ENCODE measurements around the gene GALNS.

GALNS gene

DNA sequence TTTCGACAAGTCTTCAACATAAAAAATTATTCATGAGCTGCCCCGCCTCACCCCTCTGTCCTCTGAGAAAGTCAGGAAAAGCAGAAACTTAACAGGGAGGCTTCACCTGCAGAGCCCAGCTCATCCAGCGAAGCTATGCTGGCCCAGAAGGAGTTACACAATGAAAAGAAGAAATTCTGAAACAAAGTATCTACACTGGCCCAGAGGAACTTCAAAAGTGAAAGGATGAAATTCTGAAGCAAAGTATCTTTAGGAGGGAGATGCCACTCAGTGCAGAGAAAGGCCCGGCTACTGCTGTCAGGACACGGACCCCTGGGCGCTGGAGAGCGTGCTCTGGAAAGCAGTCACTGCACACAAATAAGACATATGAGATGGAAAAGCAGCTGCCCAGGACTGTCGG is 1.6 kb downstream of the GALNS start:
- DNase-seq, result no peak

DNA sequence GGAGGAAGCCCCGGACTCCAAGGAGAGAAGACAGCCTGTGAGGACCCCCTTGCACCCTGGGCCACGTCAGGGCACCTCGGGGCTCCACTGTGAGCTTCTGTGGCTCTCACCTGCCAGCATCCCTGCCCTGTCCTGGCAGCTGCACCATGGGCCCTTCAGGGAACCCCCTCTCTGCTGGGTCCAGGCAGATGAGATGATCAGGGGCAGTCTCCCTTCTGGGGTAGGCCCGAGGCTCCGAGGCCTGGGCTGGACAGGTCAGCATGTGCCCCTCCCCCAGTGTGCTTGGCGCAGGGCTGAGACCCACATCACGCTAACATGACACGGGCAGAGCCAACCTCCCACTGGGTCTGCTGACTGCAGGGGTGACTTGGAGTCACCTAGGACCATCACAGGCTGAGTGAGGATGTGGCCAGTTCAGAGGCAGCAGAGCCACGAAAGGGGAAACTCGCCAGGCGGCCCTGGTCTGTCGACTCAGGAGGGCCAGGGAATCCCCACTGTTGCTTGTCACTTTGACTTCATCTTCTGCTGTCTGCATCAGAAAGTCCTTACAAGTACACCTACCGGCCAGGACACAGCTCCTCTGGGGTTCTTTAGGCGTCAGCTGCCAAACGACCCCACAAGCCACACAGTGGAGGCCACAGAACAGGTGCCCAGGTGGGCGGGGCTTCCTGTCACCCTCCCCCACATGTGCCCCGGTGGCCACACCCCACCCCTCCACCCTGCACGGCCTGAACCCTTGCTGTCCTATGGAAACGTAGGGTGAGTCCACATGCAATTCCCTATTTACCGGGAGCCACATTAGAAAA is 2.2 kb downstream of the GALNS start:
- no peak for DNase-seq

DNA sequence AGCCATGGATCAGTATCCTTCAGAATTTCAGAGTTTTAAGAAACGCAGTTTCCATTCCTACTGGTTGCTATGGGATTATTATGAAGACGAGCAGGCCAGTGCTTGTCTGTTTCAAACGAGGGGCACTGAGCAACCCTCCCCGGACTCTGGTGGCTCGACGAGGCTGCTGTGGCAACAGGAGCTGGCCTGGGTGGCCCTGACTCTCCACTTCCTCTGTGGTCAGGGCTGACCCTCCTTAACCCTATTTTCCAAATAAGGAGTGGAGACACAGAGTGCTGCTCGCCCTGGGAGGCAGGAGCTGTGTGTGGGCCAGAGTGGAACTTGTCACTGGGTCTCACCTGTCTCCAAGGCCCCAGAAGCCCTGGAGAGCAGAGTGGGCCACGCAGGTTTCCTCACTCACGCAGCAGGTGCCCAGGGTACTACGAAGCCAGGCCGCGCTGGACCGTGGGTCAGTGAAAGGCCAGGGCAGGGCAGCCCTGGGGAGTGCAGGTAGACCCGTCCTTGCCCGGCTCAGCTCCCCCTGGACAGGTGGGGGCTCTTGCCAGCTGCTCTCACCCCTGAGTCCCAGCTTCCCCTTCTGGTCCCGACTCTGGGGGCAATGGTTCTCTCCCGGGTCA is 3.3 kb downstream of the GALNS start:
- no peak for DNase-seq

DNA sequence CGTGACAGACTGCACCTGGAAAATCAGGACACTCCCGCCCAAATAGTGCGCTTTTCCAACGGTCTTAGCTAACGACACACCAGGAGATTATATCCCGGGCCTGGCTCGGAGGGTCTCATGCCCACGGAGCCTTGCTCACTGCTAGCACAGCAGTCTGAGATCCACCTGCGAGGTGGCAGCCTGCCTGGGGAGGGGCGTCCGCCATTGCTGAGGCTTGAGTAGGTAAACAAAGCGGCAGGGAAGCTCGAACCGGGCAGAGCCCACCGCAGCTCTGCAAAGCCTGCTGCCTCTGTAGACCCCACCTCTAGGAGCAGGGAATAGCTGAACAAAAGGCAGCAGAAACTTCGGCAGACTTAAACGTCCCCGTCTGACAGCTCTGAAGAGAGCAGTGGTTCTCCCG is 5.1 kb downstream of the GALNS start:
- DNase-seq, result no peak

DNA sequence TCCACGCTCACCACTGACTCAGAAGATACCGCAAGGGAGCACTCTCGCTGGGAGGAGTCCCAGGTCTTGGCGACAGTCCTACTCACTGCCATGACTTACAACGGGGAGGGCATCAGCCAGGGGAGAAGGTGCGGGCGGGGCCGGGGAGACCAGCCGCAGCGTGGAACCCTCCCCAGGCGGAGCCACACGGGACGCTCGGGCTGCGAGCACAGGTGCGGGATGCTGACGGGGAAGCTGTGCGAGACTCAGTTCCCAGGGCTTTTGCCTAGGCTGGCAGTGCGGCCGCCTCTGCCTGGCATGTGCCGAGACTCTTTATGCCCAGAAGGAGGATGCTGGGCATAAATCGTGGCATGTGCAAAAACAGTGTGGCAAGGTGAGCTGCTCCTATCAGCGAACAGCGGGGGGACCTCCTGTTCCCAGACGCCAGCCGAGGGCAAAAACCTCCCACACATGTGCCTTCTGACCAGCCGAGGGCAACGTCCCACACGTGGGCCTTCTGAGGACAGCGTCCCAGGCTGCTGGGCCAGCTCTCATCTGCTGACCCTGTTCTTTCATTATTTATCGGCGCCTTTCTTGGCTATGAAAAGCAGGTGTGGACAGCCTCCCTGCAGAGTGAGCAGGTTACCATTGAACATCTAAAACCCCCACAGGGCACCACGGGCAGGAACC is 6.1 kb downstream of the GALNS start:
- DNase-seq, result no peak

DNA sequence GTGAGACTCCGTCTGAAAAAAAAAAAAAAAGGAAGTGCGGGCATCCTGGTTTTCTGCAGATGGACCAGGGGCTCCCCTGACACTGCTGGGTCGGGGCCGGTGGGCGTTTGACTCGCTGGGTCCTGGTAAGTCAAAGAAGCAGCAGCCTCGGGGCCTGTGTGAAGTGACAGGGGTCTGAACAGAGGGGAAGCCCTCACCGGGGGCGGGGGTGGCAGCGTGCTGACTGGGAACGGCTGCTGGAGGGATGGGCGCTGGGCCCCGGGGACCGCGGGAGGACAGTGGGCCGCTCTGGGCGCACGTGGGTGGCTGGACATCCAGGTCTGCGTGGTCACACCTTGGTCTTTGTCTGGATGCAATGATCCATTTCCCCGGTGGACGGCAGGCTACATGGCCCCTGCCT is 8.2 kb downstream of the GALNS start:
- no peak for DNase-seq

DNA sequence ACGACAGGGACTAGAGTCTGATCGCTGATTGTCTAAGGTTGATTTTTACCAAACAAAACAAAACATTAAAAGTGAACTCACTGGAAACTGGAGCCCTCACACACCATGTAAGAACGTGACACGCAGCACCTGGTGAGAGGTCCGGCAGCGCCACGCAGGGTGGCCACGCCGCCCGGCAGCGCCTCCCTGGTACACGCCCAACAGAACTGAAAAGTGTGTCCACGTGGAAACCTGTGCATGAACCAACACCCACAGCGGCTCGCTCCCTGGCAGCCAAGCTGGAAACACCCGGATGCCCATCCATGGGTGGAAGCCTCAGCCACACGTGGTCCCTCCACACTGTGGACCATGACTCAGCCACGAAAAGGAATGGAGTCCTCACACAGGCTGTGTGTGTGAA is 9.1 kb downstream of the GALNS start:
- no peak for DNase-seq

DNA sequence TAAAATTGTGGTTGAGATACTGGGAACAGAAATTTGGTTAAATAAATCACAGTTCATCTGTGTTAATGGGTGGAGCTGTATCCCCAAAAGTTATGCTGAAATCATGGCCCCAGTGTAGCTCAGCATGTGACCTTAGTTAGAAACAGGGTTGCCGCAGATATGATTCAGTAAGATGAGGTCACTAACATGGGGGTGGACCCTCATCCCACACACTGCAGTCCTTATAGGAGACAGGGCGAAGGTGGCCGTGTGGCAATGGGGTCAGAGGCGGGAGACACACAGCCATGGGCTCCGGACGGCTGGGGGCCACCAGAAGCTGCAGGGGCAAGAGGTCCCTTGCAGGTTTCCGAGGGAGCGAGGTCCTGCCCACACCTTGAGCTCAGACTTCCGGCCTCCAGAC is 10.7 kb downstream of the GALNS start:
- DNase-seq, result no peak

DNA sequence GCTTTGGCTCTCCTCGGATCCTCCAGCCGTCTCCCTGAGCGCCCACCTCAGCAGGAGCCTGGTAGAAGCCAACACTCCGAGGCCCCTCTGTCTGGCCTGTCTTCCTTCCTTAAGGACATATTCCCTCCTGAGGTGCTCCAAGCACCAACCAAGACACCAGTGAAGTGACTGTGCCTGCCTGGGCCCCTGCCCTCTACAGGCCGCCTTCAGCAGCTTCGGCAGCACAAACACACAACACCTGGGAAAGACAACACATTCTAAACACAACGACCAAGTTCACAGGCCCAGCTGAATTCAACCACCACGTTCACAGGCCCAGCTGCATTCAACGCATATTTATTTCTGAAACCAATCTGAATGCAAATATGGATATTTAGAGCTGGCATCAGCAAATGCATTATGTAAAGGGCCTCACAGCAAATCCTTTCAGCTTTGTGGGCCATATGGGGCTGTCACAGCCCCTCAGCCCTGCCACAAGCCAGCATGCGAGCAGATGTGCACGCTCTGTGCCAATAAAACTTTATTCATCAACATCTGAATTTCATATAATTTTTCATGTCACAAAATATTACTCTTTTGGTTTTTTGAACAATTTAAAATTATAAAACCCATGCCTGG is 12.2 kb downstream of the GALNS start:
- peak; percentile 29 for DNase-seq

DNA sequence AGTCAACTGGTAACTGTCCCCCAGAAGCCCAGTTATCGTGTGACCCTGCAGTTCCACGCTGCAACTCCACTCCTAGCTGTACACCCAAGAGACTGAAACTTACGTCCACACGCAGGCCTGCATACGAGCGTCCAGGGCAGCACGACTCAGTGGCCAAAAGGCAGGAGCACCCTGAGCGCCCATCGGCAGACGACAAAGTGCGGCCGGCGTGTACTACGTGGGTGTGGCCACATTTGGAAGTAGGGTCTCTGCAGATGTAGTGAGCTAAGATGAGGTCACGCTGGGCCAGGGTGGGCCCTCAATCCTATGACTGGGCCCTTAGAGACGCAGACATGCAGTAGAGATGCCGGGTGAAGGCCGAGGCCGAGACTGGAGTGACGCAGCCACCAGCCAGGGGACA is 13.5 kb downstream of the GALNS start:
- no peak for DNase-seq

DNA sequence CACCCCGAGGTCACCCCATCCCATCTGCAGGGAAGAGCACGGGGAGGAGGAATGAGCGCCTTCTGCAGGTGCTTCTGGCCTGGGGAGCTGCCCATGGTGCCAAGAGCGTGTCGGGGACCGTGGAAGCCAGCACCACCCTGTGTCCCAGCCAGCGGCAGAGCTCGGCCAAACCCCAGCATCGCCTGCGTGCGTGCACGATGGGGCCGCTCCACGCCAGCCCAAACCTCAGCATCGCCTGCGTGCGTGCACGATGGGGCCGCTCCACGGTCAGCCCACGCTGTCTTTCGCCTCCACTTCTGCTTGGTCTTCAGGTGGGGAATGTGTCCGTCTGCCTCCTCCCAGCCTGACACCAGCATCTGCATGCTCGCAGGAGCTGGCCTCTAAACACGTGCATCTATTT is 13.9 kb downstream of the GALNS start:
- DNase-seq, result no peak

DNA sequence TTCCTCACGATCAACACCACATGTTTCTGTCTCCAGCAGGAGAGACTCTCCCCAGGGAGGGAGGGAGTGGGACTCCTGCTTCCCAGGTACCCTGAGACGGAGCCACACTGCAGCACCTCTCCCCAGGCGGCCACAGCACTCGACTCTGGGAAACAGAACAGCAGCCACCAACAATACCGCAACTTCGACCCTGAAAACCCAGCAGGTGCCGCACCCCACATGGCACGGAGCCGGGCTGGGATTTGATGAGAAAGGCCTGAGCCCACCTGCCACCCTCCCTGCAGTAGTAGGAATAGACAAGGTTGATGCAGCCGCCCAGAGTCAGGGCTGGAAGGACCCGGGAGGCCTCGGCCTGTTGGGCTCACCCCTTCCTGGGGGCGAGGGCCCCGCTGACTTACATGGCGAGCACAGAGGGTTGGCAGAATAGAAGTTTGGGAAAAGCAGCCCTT is 14.4 kb downstream of the GALNS start:
- DNase-seq, result no peak

DNA sequence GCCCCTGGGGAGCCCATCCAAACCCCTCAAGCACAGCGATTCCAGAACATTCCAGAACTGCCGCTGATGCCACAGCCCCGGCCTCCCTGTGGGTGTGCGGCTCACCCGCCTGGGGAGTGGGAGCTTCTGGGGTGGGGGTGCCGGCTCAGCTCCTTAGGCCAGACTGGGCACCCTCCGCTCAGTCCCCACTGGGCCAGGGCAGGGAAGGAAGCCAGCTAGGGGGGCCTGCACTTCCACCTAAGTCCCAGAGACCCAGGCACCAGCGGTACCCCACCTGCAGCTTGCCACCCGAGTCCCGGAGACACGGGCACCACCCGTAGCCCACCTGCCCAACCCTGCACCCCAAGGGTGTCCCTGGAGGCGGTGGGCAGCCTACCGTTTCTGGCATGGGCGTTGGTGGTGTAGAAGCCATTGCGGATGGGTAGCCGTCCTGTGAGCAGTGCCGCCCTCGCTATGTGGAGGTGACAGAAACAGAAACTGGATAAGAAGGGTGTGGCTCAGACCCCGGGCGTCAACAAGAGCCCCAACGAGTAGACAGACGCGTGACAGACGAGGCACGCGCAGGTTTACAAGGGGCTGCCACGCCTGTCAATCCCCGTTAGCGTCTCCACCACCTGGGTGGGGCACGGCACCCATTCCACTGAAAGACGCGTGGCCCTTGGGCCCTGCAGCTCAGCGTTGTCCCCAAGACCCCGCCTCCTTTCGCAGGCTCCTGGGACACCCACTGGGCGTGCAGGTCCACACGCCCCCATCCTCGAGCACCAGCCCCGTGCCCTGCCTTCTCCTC is 15.0 kb downstream of the GALNS start:
- DNase-seq, result no peak

DNA sequence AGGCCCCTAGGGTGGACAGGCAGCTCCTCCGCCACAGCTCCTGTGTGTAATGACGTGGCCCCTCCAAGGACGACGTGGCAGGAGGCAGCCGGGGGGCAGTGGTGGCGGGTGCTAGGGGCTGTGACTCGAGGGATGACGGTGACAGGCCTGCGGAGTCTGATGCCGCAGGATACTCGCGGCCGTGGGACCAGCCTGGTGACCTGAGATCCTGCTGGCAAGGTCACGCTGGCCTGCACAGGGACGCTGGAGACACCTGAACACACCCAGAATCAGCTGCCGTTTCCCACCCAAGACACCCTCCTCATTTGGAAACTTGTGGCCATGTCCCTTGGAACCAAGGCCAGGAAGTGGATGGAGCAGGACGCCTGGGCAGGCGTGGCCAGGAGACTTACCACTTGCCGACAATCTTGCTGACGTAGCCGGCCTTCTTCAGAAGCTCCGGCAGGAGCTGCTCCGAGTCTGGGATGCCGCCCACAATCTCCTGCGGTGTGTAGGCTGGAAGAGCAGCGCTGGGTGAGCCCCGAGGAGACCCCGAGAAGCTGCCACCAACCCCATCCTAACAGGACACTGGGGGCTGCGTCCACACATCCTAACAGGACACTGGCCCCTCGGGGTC is 16.0 kb downstream of the GALNS start:
- no peak for DNase-seq

DNA sequence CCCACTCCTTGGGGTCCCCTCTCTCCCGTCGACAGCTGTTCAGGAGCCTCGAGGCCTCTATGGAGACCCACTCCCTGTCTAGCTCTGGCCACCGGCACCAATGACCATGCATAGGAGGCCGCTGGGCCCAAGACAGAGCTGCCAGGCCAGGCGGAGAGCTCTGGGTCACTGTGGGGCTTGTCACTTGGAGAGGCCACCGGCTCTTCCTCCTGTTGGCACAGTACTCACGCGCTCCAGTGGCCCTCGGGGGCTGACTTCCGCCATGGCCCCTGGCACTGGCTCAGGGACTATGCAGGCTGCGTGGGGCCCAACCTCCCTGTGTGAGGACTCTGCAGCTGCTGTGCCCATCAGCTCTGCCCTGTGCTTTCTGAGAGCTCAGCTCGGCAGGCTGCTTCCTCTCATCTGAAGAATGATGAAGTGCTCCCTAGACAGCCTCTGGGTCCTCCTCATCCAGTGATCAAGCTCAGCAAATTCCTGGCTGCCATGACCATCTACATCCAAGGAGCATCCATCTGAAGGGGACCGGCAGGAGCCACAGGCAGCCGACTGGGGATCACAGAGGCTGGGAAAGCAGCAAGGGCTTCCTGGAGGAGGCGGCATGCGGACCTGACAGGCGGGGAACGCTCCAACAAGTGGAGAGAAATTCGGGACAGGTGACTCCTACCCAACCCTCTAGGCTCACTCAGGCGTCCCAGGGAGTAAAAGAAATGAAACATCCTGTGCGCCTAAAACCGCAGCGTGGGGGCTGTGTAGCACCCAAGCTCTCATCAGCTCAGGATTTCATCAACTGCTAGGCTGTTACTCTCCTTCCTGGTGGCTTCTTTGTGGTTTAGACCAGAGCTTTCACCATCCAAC is 16.8 kb downstream of the GALNS start:
- no peak for DNase-seq

DNA sequence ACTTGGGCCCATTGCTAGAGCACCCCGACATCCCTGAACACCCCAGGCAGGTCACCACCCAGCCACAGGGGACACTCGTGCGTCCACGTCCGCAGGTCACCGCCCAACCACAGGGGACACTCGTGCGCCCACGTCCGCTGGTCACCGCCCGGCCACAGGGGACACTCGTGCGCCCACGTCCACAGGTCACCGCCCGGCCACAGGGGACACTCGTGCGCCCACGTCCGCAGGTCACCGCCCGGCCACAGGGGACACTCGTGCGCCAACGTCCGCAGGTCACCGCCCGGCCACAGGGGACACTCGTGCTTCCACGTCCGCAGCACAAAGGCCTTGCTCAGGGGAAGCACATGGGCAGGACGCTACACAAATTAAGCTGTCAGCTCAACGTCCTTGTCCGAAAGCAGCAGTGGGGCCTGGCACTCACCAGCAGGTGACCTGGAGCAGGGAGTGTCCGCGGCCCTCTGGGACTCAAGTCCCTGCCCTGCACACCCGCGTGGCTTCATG is 17.7 kb downstream of the GALNS start:
- no peak for DNase-seq

DNA sequence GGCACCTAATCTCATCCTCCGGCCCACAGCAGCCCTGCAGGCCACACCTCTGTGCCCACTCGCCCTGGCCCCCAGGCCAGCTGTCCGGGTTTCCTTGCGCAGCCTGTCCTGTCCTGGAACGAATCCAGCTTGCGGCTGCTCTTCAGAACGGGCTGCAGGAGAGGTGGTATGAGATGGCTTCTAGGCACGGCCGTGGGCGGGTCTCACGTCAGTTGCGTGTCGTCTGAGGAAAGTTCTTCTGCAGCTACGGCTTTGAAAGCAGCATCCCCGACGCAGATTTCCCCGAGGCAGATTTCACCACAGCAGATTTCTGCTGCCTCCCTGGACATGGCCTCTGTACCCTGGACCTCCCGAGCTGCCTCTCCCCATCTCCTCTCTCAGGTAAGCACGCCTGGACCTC is 18.2 kb downstream of the GALNS start:
- DNase-seq, result no peak

DNA sequence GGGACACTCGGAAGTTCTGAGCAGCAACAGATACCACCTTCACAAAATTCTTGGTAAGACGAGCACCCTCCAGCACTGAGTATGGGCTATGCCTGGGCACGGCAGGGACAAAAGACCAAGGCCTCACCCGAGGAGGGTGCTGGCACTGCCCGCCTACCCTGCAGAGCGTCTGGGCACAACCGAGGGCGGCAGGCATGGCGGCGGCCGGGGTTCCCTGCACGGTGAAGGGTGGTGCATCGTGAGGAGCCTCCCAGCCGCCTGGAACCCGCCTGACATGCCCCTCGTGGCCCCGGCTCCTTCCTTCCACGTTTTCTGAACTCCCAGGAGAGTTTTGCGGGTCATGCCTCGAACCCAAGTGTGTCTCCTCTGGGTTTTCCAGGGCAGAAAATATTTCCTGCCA is 18.9 kb downstream of the GALNS start:
- DNase-seq, result no peak

DNA sequence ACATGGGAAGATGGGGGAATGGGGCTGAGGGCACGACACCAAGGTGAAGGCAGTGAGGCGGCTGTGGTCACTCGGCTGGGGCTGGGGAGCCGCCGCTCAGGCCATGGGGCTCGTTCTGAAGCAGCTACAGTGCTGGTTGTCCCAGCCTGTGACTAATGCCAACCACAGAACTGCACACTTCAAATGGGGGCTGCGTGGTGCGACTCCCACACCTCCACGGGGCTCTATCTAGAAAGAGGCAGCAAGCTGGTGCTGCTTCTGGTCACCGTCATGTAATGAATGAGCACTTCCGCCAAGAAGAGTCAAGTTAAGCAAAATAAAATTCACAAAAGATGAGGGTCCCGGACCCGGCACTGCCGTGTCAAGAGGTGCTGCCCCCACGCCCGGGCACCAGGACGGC is 20.0 kb downstream of the GALNS start:
- no peak for DNase-seq

DNA sequence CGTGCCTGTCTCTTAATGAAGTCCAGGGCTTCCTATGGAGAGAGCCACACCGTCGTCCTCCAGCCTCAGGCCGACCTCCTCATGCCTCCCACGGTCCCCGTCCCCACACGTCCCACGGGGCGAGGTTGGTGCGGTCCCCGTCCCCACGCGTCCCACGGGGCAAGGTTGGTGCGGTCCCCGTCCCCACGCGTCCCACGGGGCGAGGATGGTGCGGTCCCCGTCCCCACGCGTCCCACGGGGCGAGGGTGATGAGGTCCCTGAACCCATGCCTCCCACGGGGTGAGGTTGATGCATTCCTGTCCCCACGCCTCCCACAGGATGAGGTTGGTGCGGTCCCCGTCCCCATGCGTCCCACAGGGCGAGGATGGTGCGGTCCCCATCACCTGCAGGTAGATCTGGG is 20.9 kb downstream of the GALNS start:
- DNase-seq, result no peak

DNA sequence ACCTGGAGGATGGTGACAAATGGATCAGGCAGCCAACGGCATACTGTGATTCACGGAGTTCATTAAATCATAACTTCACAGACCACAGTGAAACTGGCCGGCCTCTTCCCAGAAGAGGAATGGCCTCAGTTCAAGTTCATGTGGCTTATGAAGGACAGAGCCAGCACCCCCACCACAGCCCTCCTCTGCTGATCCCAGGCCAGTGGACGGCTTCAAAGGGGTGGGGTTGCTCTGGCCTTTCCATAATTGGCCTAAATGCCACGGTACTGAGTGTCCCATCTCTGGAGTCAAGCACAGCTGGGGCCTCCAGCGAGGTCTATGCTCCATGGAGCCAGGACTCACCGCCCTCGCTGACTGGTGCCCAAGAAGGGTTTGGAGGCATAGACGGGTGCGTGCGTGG is 21.4 kb downstream of the GALNS start:
- DNase-seq, result no peak

All from NCI-H82 (cell line).